Amniotic stem cell (primary cell): Measurements from ENCODE around the gene TMEM187.

Source experiments
- DNase-seq: peaks from one replicate; lab custom pipeline; 2025; lab: John Stamatoyannopoulos, UW

TMEM187 gene

DNA sequence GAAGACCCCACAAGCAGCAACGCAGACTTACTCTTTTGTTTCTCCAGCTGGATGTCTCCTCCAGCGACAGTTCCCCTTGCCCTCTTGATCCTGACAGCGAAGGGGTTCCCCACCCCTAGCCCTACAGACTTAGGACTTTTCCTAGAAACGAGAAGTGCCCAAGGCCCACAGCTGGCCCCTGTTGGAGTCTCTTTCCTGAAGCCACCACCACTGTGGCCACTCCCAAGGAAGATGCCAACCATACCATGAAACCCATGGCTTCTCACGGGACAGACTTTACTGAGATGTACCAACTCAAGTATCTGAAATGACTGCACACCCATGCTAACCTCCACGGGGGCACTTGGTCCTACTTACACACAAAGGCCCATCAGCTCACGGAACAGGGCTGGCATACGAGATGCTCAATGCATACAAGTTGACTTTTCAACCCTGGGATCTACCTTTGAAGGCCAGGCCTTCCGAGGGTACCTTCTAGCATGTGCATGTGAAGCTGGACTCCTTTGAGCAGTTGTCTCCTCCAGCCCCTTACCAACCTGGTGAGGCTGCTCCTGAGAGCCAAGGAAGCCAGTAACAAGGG is 48.1 kb downstream of the TMEM187 start:
- no peak for DNase-seq

- no peak for DNase-seq
Observed at GRCh38 chrX:154021131-154021611, 48.6 kb downstream of the TMEM187 start.

DNA sequence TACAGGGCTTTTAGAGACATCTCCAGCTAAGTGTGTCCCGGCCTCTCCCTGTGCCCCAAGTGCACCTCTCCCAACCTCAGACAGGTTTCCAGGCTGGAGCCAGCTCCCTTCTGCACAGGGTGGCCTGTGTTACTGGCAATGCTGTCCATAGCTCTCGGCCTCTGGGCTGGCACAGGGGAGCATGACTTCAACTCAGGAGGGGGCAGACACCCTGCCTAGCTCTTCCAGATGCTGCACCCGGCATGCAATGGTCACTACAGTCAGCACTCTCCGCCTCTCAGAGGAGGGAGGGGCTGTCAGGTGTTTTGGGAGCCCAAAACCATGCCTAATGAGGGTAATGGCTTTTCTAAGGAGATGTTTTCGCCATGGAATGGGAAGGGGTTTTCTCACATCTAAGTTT is 49.6 kb downstream of the TMEM187 start:
- no peak for DNase-seq

DNA sequence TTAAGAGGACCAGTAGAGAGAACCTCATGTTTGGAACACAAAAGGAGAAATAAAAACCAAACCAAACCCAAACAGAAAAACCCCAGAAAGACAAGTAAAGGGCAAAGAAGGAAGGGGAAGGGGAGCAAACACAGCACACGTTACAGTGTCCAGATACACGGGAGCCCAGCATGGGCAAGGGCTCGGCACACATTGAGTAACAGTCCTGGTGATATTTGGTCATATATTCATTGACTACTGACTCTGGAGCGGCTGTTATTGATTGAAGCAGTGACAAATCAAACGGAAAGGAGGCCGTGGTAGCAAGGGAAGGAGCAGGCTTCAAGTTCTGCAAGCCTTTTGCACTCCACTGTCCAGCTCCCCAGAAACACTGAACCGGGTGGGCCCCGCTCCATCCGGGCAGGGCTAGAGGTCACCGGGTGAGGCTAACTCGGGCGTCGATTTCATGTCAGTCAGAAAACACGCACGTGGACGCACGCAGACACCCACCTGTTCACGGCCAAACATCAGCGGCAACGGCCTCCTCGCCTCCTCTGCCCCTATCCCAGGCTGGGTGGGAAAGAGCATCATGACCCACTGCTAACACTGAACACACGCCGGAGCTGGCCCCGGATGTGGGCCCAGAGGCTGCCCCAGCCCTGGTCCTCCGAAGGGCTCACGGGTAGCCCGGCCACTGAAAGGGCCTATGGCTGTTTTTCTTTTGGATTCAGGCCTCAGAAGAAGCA is 50.9 kb downstream of the TMEM187 start:
- no peak for DNase-seq

DNA sequence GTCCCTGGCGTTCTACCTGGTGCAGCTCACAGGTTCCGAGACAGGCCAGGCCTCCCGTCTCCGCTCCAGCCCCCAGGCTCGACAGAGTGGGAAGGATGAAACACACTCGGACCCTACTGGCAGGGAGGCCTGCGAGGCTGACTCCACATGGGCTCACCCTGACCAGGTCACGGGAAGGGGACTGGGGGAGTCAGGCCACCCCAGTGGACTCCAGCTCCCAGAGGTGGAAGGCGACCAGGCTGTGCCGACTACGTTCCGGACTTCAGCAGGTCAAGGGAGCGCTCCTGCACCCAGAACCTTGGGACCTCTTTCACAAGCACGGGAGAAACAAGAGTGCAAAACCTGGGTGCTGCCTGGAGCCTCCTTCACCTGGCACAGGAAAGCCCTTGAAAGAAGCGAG is 51.7 kb downstream of the TMEM187 start:
- DNase-seq: no peak

GRCh38 chrX:154025230-154025629 is 52.7 kb downstream of the TMEM187 start:
- no peak for DNase-seq

- DNase-seq: no peak
Observed at GRCh38 chrX:154026136-154027021, 53.8 kb downstream of the TMEM187 start.

- no peak for DNase-seq
Observed at GRCh38 chrX:154027022-154027402, 54.5 kb downstream of the TMEM187 start.

DNA sequence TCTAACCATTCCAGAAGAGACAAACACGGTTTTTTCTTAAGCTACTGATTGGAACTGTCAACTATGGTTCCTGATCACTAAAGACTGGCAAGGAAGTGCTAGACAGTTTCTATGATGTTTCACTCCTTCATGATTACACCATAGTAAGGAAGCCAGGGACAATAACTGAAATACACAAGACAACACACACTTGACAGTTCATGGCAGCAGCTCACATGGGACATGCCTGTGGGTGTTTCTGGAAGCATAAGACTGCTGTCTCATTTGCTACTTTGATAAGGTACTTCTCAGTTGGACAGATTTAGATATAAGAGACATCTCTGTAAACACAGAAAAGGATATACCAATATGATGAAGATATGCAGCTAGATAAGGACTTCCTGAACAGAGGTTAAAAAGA is 55.4 kb downstream of the TMEM187 start:
- DNase-seq: no peak

GRCh38 chrX:154028502-154029184 is 56.1 kb downstream of the TMEM187 start:
- DNase-seq: no peak

GRCh38 chrX:154029439-154029838 is 56.9 kb downstream of the TMEM187 start:
- no peak for DNase-seq

DNA sequence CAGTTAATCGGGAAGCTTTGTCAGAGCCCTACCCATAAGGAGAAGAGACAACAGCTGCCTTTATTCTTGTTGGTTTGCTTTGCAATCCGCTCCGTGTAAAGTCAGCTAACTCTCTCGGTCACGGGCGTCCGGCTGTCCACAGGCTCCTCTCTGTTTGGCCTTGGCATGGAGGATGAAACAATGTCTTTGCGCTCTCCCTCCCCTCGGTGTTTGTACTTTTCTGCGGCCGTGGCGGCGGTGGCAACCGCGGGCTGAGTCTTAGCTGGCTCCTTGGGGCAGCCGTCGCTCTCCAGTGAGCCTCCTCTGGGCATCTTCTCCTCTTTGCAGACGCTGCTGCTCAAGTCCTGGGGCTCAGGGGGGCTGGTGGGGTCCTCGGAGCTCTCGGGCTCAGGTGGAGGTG is 57.7 kb downstream of the TMEM187 start:
- no peak for DNase-seq

DNA sequence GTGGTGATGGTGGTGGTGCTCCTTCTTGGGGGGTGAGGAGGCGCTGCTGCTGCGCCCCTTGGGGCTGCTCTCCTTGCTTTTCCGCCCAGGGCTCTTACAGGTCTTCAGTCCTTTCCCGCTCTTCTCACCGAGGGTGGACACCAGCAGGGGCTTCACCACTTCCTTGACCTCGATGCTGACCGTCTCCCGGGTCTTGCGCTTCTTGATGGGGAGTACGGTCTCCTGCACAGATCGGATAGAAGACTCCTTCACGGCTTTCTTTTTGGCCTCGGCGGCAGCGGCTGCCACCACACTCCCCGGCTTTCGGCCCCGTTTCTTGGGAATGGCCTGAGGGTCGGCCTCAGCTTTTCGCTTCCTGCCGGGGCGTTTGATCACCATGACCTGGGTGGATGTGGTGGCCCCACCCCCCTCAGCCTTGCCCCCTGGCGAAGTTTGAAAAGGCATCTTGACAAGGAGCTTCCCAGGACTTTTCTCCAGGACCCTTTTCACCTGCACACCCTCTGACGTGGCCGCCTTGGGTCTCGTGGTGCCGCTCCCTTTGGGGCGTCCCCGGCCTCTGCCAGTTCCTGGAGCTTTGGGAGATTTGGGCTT is 58.3 kb downstream of the TMEM187 start:
- no peak for DNase-seq

GRCh38 chrX:154032160-154032559 is 59.6 kb downstream of the TMEM187 start:
- no peak for DNase-seq

GRCh38 chrX:154032653-154033052 is 60.1 kb downstream of the TMEM187 start:
- DNase-seq: no peak
